ENCODE data around the gene RBFOX2. TPM values are rescaled to one million over a fixed set of nuclear protein-coding genes. Genes with fewer than 3 reads are reported as not detected.
"Not testable (repeated sequence)": the region's sequence is repeated elsewhere in the genome, so short reads cannot be mapped to it uniquely, and the experiment has no call there.

RBFOX2 gene
- total RNA-seq (2014; rRNA removed; shearing (Covaris generic)), result 40.8 and 62.2 TPM in 2 replicates

GRCh38 chr22:36028646-36029405, at the start of gene RBFOX2:
TSS of gene RBFOX2 (minus strand) at chr22:36028824. CDS start at chr22:36028425, 399 bp downstream.
- DNase-seq (ENCODE audit: low spot score), result peak; percentile 92
- in situ Hi-C loops (cut with HindIII; ENCODE audit: low sequenced_read_pairs), result no loop called here

GRCh38 chr22:36077271-36077670, 48.6 kb upstream of the RBFOX2 start:
- DNase-seq (ENCODE audit: low spot score), result no peak
- in situ Hi-C loops (cut with HindIII; ENCODE audit: low sequenced_read_pairs), result no loop called here

- in situ Hi-C loops (cut with HindIII; ENCODE audit: low sequenced_read_pairs), result no loop called here
- DNase-seq (ENCODE audit: low spot score), result no peak
Observed at GRCh38 chr22:36075724-36076123, 47.1 kb upstream of the RBFOX2 start.

- in situ Hi-C loops (cut with HindIII; ENCODE audit: low sequenced_read_pairs), result no loop called here
- DNase-seq (ENCODE audit: low spot score), result no peak
Observed at GRCh38 chr22:36075230-36075629, 46.6 kb upstream of the RBFOX2 start.

GRCh38 chr22:36073476-36073875, 44.9 kb upstream of the RBFOX2 start:
- in situ Hi-C loops (cut with HindIII; ENCODE audit: low sequenced_read_pairs), result no loop called here
- DNase-seq (ENCODE audit: low spot score), result no peak

GRCh38 chr22:36070645-36071044, 42.0 kb upstream of the RBFOX2 start:
- in situ Hi-C loops (cut with HindIII; ENCODE audit: low sequenced_read_pairs); DNase-seq (ENCODE audit: low spot score): not testable (repeated sequence)

GRCh38 chr22:36069368-36069767, 40.7 kb upstream of the RBFOX2 start:
- in situ Hi-C loops (cut with HindIII; ENCODE audit: low sequenced_read_pairs), result no loop called here
- no peak for DNase-seq (ENCODE audit: low spot score)

- in situ Hi-C loops (cut with HindIII; ENCODE audit: low sequenced_read_pairs), result no loop called here
- no peak for DNase-seq (ENCODE audit: low spot score)
Observed at GRCh38 chr22:36068776-36069344, 40.2 kb upstream of the RBFOX2 start.

- no peak for DNase-seq (ENCODE audit: low spot score)
- in situ Hi-C loops (cut with HindIII; ENCODE audit: low sequenced_read_pairs), result no loop called here
Observed at GRCh38 chr22:36067235-36067558, 38.6 kb upstream of the RBFOX2 start.

GRCh38 chr22:36065775-36066544, 37.3 kb upstream of the RBFOX2 start:
- peak; percentile 85 for DNase-seq (ENCODE audit: low spot score)
- in situ Hi-C loops (cut with HindIII; ENCODE audit: low sequenced_read_pairs), result no loop called here

GRCh38 chr22:36065462-36065774, 36.8 kb upstream of the RBFOX2 start:
- in situ Hi-C loops (cut with HindIII; ENCODE audit: low sequenced_read_pairs), result no loop called here
- DNase-seq (ENCODE audit: low spot score), result no peak

- in situ Hi-C loops (cut with HindIII; ENCODE audit: low sequenced_read_pairs), result no loop called here
- DNase-seq (ENCODE audit: low spot score), result no peak
Observed at GRCh38 chr22:36064358-36064757, 35.7 kb upstream of the RBFOX2 start.

GRCh38 chr22:36056980-36057379, 28.4 kb upstream of the RBFOX2 start:
- in situ Hi-C loops (cut with HindIII; ENCODE audit: low sequenced_read_pairs), result no loop called here

GRCh38 chr22:36055376-36056295, 27.0 kb upstream of the RBFOX2 start:
- in situ Hi-C loops (cut with HindIII; ENCODE audit: low sequenced_read_pairs), result no loop called here

More at GRCh38 chr22:36056980-36057379, 28.4 kb upstream of the RBFOX2 start:
- DNase-seq (ENCODE audit: low spot score), result no peak

GRCh38 chr22:36054446-36054845, 25.8 kb upstream of the RBFOX2 start:
- in situ Hi-C loops (cut with HindIII; ENCODE audit: low sequenced_read_pairs); DNase-seq (ENCODE audit: low spot score): not testable (repeated sequence)

More at GRCh38 chr22:36055376-36056295, 27.0 kb upstream of the RBFOX2 start:
- DNase-seq (ENCODE audit: low spot score), result no peak

- in situ Hi-C loops (cut with HindIII; ENCODE audit: low sequenced_read_pairs), result no loop called here
Observed at GRCh38 chr22:36053242-36054147, 24.9 kb upstream of the RBFOX2 start.

GRCh38 chr22:36052505-36052941, 23.9 kb upstream of the RBFOX2 start:
- DNase-seq (ENCODE audit: low spot score), result no peak
- in situ Hi-C loops (cut with HindIII; ENCODE audit: low sequenced_read_pairs), result no loop called here

More at GRCh38 chr22:36053242-36054147, 24.9 kb upstream of the RBFOX2 start:
- DNase-seq (ENCODE audit: low spot score), result no peak

- in situ Hi-C loops (cut with HindIII; ENCODE audit: low sequenced_read_pairs), result no loop called here
- DNase-seq (ENCODE audit: low spot score), result no peak
Observed at GRCh38 chr22:36049678-36049997, 21.0 kb upstream of the RBFOX2 start.
